Loucy (cell line): ENCODE data around the gene CYGB.
A peak's percentile ranks its signal among the peaks of the same experiment; 100 is the strongest.

ENCODE experiments used
- H2AFZ ChIP-seq: fragments of 200-600 bp; sonication (generic); 2 replicates; pipeline ENCODE4 v1.6.0; 2016; ENCODE audit warnings: antibody characterized with exemption, mild to moderate bottlenecking, low read length, moderate library complexity
- H3F3A ChIP-seq: fragments of 200-600 bp; 2 replicates; pipeline ENCODE4 v1.6.0; 2016; ENCODE audit warnings: antibody characterized with exemption, low read depth, mild to moderate bottlenecking
- H3K27me3 ChIP-seq: fragments of 200-600 bp; sonication (generic); 2 replicates; pipeline ENCODE4 v1.6.1; 2014; ENCODE audit warnings: low read length, mild to moderate bottlenecking; ENCODE audit not compliant: insufficient read depth, poor library complexity, severe bottlenecking
- H3K36me3 ChIP-seq: fragments of 200-600 bp; sonication (generic); 2 replicates; pipeline ENCODE4 v1.6.1; 2016; ENCODE audit warnings: low read length; ENCODE audit not compliant: insufficient read depth
- H3K4me1 ChIP-seq: fragments of 200-600 bp; sonication (generic); 2 replicates; pipeline ENCODE4 v1.5.1; 2014; ENCODE audit warnings: low read length, mild to moderate bottlenecking; ENCODE audit not compliant: insufficient read depth, poor library complexity, severe bottlenecking
- H3K4me2 ChIP-seq: fragments of 200-600 bp; sonication (generic); 2 replicates; pipeline ENCODE4 v1.6.0; 2014; ENCODE audit warnings: antibody characterized with exemption, low read length, low read depth, mild to moderate bottlenecking; ENCODE audit not compliant: poor library complexity, severe bottlenecking
- H3K4me3 ChIP-seq: fragments of 200-600 bp; sonication (generic); 2 replicates; pipeline ENCODE4 v1.5.1; 2014; ENCODE audit warnings: low read length, mild to moderate bottlenecking, mixed read lengths; ENCODE audit not compliant: poor library complexity, severe bottlenecking
- H3K79me2 ChIP-seq: fragments of 200-600 bp; sonication (generic); 2 replicates; pipeline ENCODE4 v1.6.1; 2014; ENCODE audit warnings: low read length; ENCODE audit not compliant: insufficient read depth
- H3K9ac ChIP-seq: fragments of 200-600 bp; sonication (generic); 2 replicates; pipeline ENCODE4 v1.6.0; 2014; ENCODE audit warnings: mild to moderate bottlenecking, low read depth, low read length, moderate library complexity; ENCODE audit not compliant: poor library complexity, severe bottlenecking
- H3K9me2 ChIP-seq: fragments of 200-600 bp; sonication (generic); replicated peaks from 2 replicates; pipeline ENCODE4 v1.6.1; 2016; ENCODE audit warnings: low read depth, low read length, mixed read lengths
- H3K9me3 ChIP-seq: fragments of 200-600 bp; sonication (generic); 2 replicates; pipeline ENCODE4 v1.6.1; 2014; ENCODE audit warnings: mild to moderate bottlenecking, antibody characterized with exemption, low read length, low read depth; ENCODE audit not compliant: insufficient read depth
- H4K20me1 ChIP-seq: fragments of 200-600 bp; sonication (generic); 2 replicates; pipeline ENCODE4 v1.6.0; 2014; ENCODE audit warnings: antibody characterized with exemption, low read length, mild to moderate bottlenecking; ENCODE audit not compliant: insufficient read depth, poor library complexity, severe bottlenecking
- CTCF ChIP-seq: fragments of 200-600 bp; sonication (generic); conservative IDR thresholded peaks from 2 replicates; pipeline ENCODE4 v1.5.1; 2014; ENCODE audit warnings: mild to moderate bottlenecking, antibody characterized with exemption, low read length
- EZH2phosphoT487 ChIP-seq: fragments of 200-600 bp; IDR thresholded peaks from 2 replicates; pipeline ENCODE4 v1.6.1; 2018; ENCODE audit warnings: antibody characterized with exemption, mild to moderate bottlenecking, moderate library complexity, borderline replicate concordance

The CYGB gene

GRCh38 chr17:76501018-76501826 is 36.3 kb downstream of the CYGB start, which contains the start of gene RHBDF2:
RHBDF2 (minus strand) TSS chr17:76501423; CDS start chr17:76481524, 19,899 bp downstream.
- Histone ChIP-seq H3K4me1 (peaks cover 31% of the 10 kb centered on the region), H3K9ac (peak within 1 kb of the TSS; percentile 54), H3F3A (no peaks in the 10 kb centered on the region), H3K9me3 (no peaks in the 10 kb centered on the region), H3K36me3 (no peaks in the 10 kb centered on the region), H3K4me3 (peak within 1 kb of the TSS; percentile 81), H4K20me1 (no peaks in the 10 kb centered on the region), H2AFZ (peak within 1 kb of the TSS; percentile 88; the same call in 1 of the 2 replicates), H3K79me2 (no peaks in the 10 kb centered on the region), H3K9me2 (no peaks in the 10 kb centered on the region), H3K27me3 (no peaks in the 10 kb centered on the region), H3K4me2 (peak within 1 kb of the TSS; percentile 70)
- TF ChIP-seq EZH2phosphoT487 = no peak
- TF ChIP-seq CTCF = no peak

GRCh38 chr17:76500747-76501017 is 36.8 kb downstream of the CYGB start:
- Histone ChIP-seq H3K9me3 (no peaks in the 10 kb centered on the region), H4K20me1 (no peaks in the 10 kb centered on the region), H2AFZ (0 out of 2 replicates have a peak overlapping the region, but pooled peaks have one; percentile 88), H3K36me3 (no peaks in the 10 kb centered on the region), H3K27me3 (no peaks in the 10 kb centered on the region), H3K4me2 (peak overlapping the region; percentile 70), H3K4me1 (peaks cover 28% of the 10 kb centered on the region), H3F3A (no peaks in the 10 kb centered on the region), H3K9me2 (no peaks in the 10 kb centered on the region), H3K4me3 (peak overlapping the region; percentile 81), H3K79me2 (no peaks in the 10 kb centered on the region), H3K9ac (peak overlapping the region; percentile 54)
- TF ChIP-seq EZH2phosphoT487 (no peak), CTCF (no peak)

GRCh38 chr17:76500074-76500746 is 37.3 kb downstream of the CYGB start:
- Histone ChIP-seq H3K27me3 (no peaks in the 10 kb centered on the region), H3K4me2 (peak overlapping the region; percentile 70), H3K9me3 (no peaks in the 10 kb centered on the region), H3K9me2 (no peaks in the 10 kb centered on the region), H3K4me1 (peaks cover 28% of the 10 kb centered on the region), H3F3A (no peaks in the 10 kb centered on the region), H2AFZ (no peak overlapping the region), H4K20me1 (no peaks in the 10 kb centered on the region), H3K36me3 (no peaks in the 10 kb centered on the region), H3K9ac (peak overlapping the region; percentile 54), H3K79me2 (no peaks in the 10 kb centered on the region), H3K4me3 (peak overlapping the region; percentile 81)
- TF ChIP-seq CTCF (no peak), EZH2phosphoT487 (no peak)
